Measurements from ENCODE around the gene HDAC9.

The HDAC9 gene

GRCh38 chr7:18526368-18526878 lies 30.9 kb downstream of the HDAC9 start:
- DNase-seq: no peak

GRCh38 chr7:18529239-18529638 lies 33.7 kb downstream of the HDAC9 start:
- DNase-seq: no peak

DNA sequence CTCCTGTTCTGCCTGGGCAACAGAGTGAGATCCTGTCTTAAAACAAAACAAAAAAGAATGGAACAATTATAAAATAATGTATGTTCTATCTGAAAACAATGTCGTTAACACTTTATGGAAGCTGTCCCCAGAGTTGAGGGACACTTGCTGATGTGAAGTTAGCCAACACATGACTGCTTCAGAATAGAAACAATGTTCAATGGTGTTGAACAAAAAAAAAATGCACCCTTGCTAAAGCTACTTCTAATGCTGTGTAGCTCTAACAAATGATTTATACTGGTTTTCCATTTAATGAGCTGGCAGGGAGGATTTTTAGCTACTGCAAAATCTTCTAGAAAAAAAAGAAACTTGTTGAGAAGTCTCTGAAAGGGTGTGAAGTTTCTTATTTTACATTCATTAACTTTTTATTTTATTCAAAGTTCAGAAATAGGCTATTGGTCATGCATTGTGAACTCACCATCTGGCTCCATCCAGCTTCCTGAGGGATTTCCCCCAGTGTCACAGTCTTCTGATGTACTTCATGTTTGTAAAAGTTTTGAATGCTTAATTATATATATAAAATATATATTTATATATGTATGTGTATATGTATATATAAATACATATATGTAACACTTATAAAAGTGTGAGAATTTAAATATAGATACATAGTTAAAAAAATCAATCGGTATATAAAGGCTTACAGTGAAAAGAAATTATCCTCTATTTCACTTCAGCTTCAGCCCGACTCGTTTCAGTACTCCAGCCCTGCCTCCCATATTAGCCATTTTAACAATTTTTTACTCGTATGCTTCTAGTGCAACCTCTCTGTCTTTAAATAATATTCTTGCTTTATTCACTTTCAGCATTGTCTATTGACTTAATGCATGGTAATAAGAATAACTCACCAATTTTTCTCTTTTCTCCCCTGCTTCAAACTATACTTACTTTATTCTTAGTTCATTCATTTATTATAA lies 35.0 kb downstream of the HDAC9 start:
- no peak for DNase-seq

DNA sequence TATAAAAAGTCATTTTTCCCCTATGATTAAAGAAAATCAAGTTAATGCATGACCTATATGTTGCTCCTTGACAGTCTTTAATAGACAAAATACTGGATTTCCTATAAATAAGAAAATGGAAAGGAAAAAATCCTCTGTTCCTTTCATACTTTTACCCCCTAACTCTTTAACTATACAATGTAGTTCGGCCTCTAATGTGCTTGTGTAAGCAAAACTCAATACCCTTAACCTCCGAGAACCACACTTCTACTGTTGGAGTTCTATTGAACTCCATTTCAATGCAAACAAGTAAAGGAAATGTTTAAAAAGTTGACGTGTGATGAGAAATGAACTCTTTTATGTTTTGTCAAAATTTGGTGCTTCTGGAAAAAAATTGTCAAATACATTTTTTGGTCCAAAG lies 36.0 kb downstream of the HDAC9 start:
- DNase-seq: no peak

- no peak for DNase-seq
Observed at GRCh38 chr7:18532813-18533212, 37.3 kb downstream of the HDAC9 start.

DNA sequence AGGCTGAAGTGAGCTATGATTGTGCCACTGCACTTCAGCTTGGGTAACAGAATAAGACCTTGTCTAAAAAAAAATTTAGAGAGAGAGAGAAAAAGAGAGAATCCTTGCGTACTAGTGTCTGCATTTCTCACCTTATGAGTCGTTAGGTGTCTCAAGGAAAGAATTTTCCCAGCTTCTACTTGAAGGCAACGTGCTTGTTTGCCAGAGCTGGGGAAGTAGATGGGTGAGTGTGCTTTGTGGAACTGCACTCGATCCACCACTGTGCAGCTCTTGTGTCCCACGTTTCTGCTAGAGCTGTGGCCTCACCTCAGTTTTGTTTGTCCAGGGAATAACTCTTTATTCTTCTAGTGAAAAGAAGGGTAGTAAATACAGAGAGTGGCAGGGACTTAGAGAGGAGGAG lies 38.9 kb downstream of the HDAC9 start:
- DNase-seq: no peak

- no peak for DNase-seq
Observed at GRCh38 chr7:18535810-18536415, 40.4 kb downstream of the HDAC9 start.

- DNase-seq: no peak
Observed at GRCh38 chr7:18536486-18536885, 40.9 kb downstream of the HDAC9 start.

DNA sequence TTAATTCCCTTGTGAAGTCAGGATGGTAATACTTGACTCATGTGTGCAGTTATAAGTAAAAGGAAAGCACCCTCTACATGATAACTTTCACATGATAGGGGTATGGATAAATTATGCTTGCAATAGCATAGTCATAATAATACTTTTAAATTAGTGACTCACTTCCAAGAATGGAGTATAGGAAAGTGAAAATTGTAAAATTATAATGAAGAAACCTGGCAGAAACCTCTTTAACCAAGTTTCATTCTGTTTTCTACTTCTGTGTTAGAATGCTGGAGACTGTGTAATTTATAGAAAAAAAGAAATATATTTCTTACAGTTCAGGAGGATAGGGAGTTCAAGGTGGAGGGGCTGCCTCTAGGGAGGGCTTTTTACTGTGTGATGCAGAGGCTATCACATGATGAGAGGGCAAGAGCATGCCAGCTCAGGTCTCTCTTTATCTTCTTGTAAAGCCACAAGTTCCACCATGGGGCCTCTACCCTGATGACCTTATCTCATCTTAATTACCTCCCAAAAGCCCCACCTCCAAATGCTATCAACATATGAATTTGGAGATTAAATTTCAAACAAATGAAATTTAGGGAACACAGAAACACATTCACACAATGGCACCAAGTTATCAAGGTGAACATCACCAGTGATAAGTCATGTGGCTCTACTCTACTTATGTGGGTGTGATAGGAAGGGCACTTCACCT lies 43.2 kb downstream of the HDAC9 start:
- DNase-seq: no peak

GRCh38 chr7:18540396-18540795 lies 44.8 kb downstream of the HDAC9 start:
- no peak for DNase-seq

- DNase-seq: no peak
Observed at GRCh38 chr7:18541181-18541870, 45.8 kb downstream of the HDAC9 start.

GRCh38 chr7:18541871-18542212 lies 46.3 kb downstream of the HDAC9 start:
- no peak for DNase-seq

- no peak for DNase-seq
Observed at GRCh38 chr7:18546576-18546975, 51.0 kb downstream of the HDAC9 start.

DNA sequence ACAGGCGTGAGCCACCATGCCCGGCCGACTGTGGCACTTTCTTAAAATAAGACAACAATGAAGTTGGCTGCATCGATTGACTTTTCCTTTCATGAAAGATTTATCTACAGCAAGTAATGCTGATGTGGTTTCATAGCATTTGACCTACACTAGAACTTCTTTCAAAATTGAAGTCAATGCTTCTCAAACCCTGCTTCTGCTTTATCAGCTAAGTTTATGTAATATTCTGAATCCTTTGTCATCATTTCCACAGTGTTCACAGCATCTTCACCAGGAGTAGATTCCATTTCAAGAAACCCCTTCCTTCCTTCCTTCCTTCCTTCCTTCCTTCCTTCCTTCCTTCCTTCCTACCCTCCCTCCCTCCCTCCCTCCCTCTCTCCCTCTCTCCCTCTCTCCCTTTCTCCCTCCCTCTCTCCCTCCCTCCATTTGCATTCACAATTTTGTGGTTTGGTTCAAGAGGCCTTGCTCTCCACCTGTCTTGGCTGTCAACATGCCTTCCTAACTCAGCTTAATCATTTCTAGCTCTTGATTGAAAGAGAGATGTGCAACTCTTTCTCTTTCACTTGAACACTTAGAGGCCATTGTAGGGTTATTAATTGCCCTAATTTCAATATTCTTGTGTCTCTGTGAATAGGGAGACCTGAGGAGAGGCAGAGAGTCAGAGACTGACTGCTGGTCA lies 52.1 kb downstream of the HDAC9 start:
- DNase-seq: no peak

GRCh38 chr7:18548534-18548933 lies 53.0 kb downstream of the HDAC9 start:
- DNase-seq: no peak

DNA sequence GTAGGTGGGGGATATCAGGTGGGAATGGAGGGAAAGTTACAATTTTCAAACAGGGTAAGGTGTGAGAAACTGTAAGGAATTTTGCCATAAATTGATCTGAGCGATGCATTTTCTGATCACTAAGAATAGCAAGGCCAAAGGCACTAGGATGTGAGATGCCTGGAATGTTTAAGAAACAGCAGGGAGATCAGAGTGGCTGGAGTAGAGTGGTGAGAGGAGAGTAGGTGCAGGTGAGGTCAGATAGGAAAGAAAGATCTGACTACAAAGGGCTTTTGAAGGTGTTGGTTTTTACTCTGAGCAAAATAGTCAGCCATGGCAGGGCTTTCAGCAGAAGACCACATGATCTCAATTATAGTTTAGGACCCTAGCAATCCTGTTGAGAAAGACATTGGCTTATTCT lies 55.0 kb downstream of the HDAC9 start:
- no peak for DNase-seq

- DNase-seq: no peak
Observed at GRCh38 chr7:18552316-18552916, 56.9 kb downstream of the HDAC9 start.

DNA sequence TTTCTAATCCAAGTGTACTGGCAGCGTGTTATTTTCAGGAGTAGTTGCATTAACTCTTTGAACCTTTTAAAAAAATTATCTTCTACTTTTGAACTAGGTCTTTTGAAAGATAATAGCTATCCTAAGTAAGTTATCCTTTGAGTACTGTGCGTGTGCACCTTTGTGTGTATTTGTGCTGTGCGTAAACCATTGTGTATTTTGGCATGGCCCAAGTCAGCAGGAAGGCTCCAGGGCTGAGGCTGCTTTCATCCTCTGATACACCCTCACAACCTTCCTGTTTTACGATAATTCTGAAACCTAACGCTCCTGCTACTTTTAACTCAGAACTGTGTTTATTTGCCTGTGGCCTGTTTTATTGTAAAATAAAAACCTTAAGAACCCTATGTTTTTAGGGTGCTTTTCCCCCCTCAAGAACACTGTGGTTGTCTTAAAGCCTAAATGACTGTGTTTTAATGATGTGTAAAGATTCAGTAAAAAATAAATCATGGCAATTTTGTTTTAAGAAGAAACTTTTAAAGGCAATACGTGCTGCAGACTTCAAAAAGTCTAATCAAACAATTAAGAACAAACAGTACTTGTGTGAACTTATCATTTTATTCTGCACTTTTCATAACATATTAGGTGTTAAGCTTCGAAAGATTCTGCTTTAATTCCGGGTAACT lies 57.5 kb downstream of the HDAC9 start:
- no peak for DNase-seq

DNA sequence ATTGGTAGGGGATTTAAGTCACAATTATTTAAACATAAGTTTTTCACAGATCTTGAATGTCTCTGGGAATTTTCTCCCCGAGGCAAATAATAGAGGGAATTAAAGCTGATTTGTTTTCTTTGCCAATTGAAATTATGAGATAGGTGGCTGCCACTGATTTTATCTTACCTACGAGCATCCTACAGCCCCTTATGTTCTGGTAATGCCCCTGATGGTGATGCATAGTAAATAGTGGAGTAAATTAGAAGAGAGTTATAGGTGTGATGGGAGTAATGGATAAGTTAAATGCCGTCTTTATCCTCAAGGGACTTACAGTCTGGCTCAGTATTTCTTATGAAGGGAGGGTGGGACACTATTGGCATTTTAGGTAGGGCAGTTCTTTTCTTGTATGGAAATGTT lies 58.1 kb downstream of the HDAC9 start:
- no peak for DNase-seq

- DNase-seq: no peak
Observed at GRCh38 chr7:18555120-18555519, 59.6 kb downstream of the HDAC9 start.

DNA sequence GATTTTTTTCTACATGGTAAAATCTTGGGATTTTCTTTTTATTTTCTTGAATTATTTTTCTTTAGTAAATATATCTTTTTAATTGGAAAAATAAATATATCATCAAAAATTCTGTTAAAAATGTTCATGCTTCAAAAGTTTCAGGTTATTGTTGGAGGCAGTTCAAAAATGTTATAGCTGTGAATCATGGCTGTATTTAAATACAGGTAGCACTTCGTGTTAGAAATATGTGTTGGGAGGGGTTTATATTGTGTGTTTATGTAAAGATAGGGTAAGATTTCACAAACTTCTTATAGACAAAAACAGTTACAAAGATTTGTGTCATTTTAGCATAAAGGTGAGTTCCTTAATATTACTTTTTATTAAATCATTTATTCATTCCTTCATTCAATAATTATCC lies 60.4 kb downstream of the HDAC9 start:
- no peak for DNase-seq

- DNase-seq: no peak
Observed at GRCh38 chr7:18558503-18558902, 63.0 kb downstream of the HDAC9 start.

All from activated CD4-positive, alpha-beta T cell treated with anti-CD3 and anti-CD28 coated beads, Interleukin-2, amount 50 U/mL, for 48 hours (primary cell).